NCI-H526 (cell line): ENCODE measurements around the gene RNF213.
"Not testable (repeated sequence)": the region's sequence is repeated elsewhere in the genome, so short reads cannot be mapped to it uniquely, and the experiment has no call there.

ENCODE experiments used
- DNase-seq, 2 experiments: peaks; one replicate each; lab custom pipeline; 2025; lab: John Stamatoyannopoulos, UW

RNF213 gene

DNA sequence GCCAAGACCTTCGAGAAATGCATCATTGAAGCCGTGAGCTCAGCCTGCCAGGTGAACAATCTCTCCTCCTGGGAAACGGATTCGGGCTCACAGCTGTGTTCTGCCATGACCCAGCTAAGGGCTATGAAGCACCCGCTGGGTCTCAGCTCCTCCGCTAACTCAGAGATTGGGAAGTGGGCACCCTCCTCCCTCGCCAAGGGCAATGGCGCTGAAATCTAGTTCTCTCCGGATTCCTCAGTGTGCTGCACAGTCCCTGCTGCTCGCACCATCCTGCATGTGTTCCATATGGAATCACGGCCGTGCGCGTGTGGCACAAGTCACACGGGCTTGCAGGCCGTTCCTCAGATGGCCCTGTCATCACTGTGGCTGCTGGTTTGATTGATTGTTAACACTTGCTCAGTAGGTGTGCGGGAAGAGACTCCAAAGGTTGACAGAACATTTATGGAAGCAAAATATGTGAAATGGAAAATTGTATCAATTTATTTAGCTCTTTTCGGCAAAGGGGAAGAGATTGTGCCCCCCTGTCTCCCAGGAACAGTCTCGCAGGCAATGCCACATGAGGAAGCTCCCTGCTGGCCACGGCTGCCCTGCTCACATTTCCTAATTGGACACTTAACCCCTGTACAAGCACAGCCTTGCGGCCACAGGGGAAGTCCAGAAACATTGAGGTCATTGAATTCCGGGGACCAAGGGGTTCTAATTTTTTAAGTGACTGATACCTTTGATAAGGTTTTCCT, 58.8 kb downstream of the RNF213 start:
- no peak for DNase-seq

DNA sequence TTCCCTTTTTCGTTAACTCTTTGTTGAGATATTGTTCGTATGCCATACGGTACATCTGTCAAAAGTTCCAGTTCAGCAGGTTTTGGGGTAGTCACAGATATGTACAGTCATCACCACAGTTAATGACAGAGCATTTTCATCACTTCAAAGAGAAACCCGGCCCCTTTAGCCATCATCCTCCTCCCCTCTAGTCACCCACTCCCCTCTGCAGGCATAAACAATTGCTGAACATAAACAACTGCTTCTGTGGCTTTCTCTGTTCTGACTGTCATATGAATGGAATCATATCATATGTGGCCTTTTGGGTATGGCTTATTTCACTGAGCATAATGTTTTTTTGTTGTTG, 59.3 kb downstream of the RNF213 start:
- no peak for DNase-seq

DNA sequence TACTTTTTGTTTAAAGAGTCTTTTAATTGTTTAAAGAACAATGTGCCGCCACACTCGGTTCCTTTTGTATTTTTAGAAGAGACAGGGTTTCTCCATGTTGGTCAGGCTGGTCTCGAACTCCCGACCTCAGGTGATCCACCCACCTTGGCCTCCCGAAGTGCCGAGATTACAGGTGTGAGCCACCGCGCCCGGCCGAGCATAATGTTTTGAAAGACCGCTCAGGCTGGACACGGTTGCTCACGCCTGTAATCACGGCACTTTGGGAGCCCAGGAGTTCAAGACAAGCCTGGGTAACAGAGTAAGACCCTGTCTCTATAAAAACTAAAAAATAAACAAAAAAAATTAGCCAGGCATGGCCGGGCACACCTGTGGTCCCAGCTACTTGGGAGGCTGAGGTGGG, 59.8 kb downstream of the RNF213 start:
- DNase-seq: no peak

DNA sequence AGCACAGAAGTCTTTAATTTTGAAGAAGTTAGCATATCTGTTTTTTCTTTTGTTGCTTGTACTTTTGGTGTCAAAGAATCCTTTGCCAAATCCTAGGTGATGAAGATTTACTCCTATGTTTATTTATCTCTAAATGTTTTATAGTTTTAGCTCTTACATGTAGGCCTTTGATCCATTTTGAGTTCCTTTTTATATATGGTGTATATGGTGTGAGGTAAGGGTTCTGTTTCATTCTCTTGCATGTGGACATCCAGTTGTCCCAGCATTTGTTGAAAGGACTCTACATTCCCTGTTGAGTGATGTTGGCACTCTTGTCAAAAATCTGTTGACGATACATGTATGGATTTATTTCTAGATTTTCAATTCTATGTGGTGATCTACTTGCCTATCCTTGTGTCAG, 62.2 kb downstream of the RNF213 start:
- no peak for DNase-seq

- no peak for DNase-seq
Measured at GRCh38 chr17:80323982-80324381, 63.3 kb downstream of the RNF213 start.

DNA sequence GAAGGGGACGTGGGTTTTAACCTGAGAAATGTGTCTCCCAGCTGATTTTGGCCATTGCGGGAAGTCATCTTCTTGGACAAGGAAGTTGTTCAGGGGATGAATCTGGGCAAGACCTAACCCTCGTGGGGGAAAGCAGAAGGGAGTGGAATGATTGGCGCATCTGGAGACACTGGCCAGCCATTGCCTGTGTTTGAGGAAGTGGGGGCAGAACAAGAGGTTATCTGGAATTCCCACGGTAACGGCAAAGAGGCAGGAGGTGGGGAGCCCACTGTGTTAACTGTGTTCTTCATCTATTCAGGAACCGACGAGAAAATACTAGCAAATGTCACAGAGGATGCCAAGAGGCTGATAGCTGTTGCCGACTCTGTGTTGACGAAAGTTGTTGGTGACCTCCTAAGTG, 66.9 kb downstream of the RNF213 start:
- no peak for DNase-seq

- DNase-seq: no peak
Measured at GRCh38 chr17:80328634-80329380, 68.2 kb downstream of the RNF213 start.

DNA sequence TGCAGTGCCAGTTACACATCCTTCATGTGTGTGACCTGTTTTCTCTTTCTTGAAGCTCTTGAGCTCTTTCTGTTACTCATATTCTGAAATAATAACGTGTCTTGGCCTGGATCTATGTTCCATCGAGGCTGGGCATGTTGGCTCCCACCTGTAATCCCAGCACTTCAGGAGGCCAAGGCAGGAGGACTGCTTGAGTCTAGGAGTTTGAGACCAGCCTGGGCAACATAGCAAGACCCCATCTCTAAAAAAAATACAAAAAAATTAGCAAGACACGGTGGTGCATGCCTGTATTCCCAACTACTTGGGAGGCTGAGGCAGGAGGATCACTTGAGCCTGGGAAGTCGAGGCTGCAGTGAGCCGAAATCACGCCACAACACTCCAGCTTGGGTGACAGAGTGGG, 68.8 kb downstream of the RNF213 start:
- not testable (repeated sequence) for DNase-seq

DNA sequence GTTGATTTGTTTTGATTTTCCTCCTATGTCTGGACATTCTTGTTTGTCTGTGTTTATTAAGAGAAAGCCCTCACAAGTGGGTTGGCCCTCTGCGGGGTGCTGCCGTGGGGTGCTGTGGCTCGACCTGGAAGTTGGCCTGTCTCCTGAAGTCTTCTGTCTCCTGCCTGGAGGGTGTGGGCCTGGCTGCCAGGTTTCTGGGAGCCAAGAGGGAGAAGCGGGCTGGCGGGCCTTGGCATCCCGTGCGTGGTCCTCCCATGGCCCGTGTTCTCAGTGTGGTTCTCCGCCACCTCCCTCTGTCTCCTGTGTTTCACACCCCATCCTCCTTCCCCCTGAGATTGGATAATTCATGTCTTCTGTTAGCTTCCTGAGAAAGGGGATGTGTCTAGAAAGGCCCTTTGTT, 69.6 kb downstream of the RNF213 start:
- no peak for DNase-seq

DNA sequence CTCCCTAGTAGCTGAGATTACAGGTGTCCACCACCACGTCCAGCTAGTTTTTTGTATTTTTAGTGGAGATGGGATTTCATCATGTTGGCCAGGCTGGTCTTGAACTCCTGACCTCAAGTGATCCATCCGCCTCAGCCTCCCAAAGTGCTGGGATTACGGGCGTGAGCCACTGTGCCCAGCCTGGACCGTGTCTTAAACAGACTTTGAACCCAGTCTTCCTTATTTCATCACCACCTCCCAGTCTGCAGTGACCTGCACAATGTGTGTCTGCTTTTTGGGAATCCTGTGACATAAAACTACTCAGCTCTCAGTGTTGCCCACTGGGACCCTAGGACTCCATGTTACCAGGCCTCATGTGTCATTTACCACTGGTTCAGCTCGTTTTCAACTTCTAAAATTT, 70.3 kb downstream of the RNF213 start:
- not testable (repeated sequence) for DNase-seq

- no peak for DNase-seq
Measured at GRCh38 chr17:80331820-80332219, 71.2 kb downstream of the RNF213 start.

- DNase-seq: no peak
Measured at GRCh38 chr17:80337195-80337895, 76.7 kb downstream of the RNF213 start.

- DNase-seq: no peak
Measured at GRCh38 chr17:80339118-80339517, 78.5 kb downstream of the RNF213 start.

DNA sequence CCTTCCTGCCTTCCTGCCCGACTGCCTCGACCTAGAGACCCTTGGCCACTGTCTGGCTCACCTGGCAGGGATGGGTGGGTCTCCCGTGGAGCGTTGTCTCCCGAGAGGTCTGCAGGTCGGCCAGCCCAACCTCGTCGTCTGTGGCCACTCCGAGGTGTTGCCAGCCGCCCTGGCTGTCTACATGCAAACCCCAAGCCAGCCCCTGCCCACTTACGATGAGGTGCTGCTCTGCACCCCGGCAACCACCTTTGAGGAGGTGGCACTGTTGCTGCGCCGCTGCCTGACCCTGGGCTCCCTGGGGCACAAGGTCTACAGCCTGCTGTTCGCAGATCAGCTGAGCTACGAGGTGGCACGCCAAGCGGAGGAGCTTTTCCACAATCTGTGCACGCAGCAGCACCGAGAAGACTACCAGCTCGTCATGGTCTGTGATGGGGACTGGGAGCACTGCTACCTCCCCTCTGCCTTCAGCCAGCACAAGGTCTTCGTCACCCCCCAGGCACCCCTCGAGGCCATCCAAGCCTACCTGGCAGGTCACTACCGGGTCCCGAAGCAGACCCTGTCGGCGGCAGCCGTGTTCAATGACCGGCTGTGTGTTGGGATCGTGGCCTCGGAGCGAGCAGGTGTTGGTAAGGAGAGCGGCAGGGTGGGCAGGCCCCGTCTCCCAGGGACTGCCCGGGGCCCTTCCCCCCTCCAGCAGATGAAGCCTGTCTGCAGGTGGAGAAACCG, 79.2 kb downstream of the RNF213 start:
- DNase-seq: no peak

GRCh38 chr17:80345321-80345720, 84.7 kb downstream of the RNF213 start:
- DNase-seq: no peak

DNA sequence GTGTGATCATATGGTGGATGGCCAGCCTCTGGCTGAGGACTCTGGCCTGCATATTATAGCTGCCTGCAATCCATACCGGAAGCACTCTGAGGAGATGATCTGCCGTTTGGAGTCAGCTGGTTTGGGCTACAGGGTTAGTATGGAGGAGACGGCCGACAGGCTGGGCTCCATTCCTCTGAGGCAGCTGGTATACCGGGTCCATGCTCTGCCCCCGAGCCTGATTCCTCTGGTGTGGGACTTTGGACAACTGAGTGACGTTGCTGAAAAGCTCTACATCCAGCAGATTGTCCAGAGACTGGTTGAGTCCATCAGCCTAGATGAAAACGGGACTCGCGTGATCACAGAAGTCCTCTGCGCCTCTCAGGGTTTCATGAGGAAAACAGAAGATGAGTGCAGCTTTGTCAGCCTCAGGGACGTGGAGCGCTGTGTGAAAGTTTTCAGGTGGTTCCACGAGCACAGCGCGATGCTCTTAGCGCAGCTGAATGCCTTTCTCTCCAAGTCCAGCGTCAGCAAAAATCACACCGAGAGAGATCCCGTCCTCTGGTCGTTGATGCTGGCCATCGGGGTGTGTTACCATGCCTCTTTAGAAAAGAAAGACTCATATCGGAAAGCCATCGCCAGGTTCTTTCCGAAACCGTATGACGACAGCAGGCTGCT, 85.3 kb downstream of the RNF213 start:
- no peak for DNase-seq

- DNase-seq: no peak
Measured at GRCh38 chr17:80346498-80347275, 86.0 kb downstream of the RNF213 start.

DNA sequence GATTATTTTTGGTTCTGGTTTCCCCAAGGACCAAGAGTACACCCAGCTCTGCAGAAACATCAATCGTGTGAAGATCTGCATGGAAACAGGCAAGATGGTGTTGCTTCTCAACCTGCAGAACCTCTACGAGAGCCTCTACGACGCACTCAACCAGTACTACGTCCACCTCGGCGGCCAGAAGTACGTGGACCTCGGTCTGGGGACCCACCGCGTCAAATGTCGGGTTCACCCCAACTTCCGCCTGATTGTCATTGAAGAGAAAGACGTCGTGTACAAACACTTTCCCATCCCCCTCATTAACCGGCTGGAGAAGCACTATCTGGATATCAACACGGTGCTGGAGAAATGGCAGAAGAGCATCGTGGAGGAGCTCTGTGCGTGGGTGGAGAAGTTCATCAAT, 86.9 kb downstream of the RNF213 start:
- no peak for DNase-seq

GRCh38 chr17:80347948-80348351, 87.3 kb downstream of the RNF213 start:
- no peak for DNase-seq

GRCh38 chr17:80348551-80349150, 88.0 kb downstream of the RNF213 start:
- no peak for DNase-seq
